HepG2 (cell line): ENCODE results near the gene DIAPH1. TPM values are rescaled to one million over a fixed set of nuclear protein-coding genes. Genes with fewer than 3 reads are reported as not detected.
A peak's percentile ranks its signal among the peaks of the same experiment; 100 is the strongest.

ENCODE experiments used
- AGO2 ChIP-seq: fragments of 200-400 bp; formaldehyde crosslinking; optimal IDR thresholded peaks from 2 replicates; pipeline ENCODE3; 2017; ENCODE audit warnings: mild to moderate bottlenecking, low read depth, low read length, moderate library complexity
- AKAP8 ChIP-seq: sonication (generic); formaldehyde crosslinking; IDR thresholded peaks from 2 replicates; pipeline ENCODE4 v1.5.1; 2020; ENCODE audit warnings: mild to moderate bottlenecking, missing genetic modification reagents
- BHLHE40 ChIP-seq: IDR thresholded peaks from 2 replicates; pipeline ENCODE4 v1.6.1; 2011; ENCODE audit warnings: low read length, improper control_type of control experiment
- FOXC1 ChIP-seq: sonication (generic); formaldehyde crosslinking; IDR thresholded peaks from 2 replicates; pipeline ENCODE4 v1.8.0; 2022; ENCODE audit warnings: mild to moderate bottlenecking, missing genetic modification reagents, borderline replicate concordance
- KDM4B ChIP-seq: sonication (generic); formaldehyde crosslinking; IDR thresholded peaks from 2 replicates; pipeline ENCODE4 v1.4.0; 2020; ENCODE audit warnings: missing genetic modification reagents
- MAFK ChIP-seq, 2 experiments: IDR thresholded peaks in 1 of 2; conservative IDR thresholded peaks in 1 of 2; 2 replicates each; pipeline ENCODE4 v1.6.1; 2011; ENCODE audit warnings: improper control_type of control experiment in 2 of 2, low read length in 2 of 2
- MED8 ChIP-seq: sonication (generic); formaldehyde crosslinking; IDR thresholded peaks from 2 replicates; pipeline ENCODE4 v1.8.1; 2023; ENCODE audit warnings: mild to moderate bottlenecking, missing genetic modification reagents; ENCODE audit not compliant: insufficient replicate concordance
- MXI1 ChIP-seq: IDR thresholded peaks from 3 replicates; pipeline ENCODE4 v1.6.1; 2012; ENCODE audit warnings: low read depth, low read length, inconsistent platforms, borderline replicate concordance
- NR2C2 ChIP-seq: sonication (generic); formaldehyde crosslinking; IDR thresholded peaks from 2 replicates; pipeline ENCODE4 v1.4.0; 2020; ENCODE audit warnings: missing genetic modification reagents, mild to moderate bottlenecking, moderate library complexity, borderline replicate concordance
- SKI ChIP-seq: fragments of 450-650 bp; IDR thresholded peaks from one replicate; pipeline ENCODE4 v1.6.1; 2018; ENCODE audit warnings: mild to moderate bottlenecking; ENCODE audit not compliant: partially characterized antibody
- SMC3 ChIP-seq: IDR thresholded peaks from 2 replicates; pipeline ENCODE4 v1.6.1; 2011; ENCODE audit warnings: low read length, improper control_type of control experiment
- TMF1 ChIP-seq: sonication (generic); formaldehyde crosslinking; IDR thresholded peaks from 2 replicates; pipeline ENCODE4 v1.8.1; 2022; ENCODE audit warnings: low read depth, missing genetic modification reagents
- U2AF2 ChIP-seq: fragments of 200-400 bp; formaldehyde crosslinking; IDR thresholded peaks from 2 replicates; pipeline ENCODE4 v1.6.1; 2017; ENCODE audit warnings: low read depth, mild to moderate bottlenecking, low read length
- ZNF24 ChIP-seq: fragments of 450-650 bp; IDR thresholded peaks from 2 replicates; pipeline ENCODE4 v1.6.1; 2017; ENCODE audit warnings: antibody characterized with exemption, mild to moderate bottlenecking
- ZNF768 ChIP-seq: sonication (generic); formaldehyde crosslinking; IDR thresholded peaks from 2 replicates; pipeline ENCODE4 v1.4.0; 2020; ENCODE audit warnings: missing genetic modification reagents
- ZNF83 ChIP-seq: sonication (generic); formaldehyde crosslinking; IDR thresholded peaks from 2 replicates; pipeline ENCODE4 v1.4.0; 2020; ENCODE audit warnings: missing genetic modification reagents, mild to moderate bottlenecking, borderline replicate concordance
- polyA plus RNA-seq, 8 experiments: library from polyadenylated mRNA; depleted of rRNA in 3 of 8; stranded (reverse) in 7 of 8; unstranded in 1 of 8; fragments of >200 nt; fragmentation: Illumina TruSeq in 4 of 8; extraction: Trizol in 4 of 8; gene quantifications; 2 replicates each; pipeline versions ENCODE4 v1.2.1 to v1.2.3, GENCODE V29; 2011 to 2016; ENCODE audit warnings: low read depth in 4 of 8, missing spikeins in 1 of 8, mixed read lengths in 1 of 8; ENCODE audit not compliant: insufficient read depth in 1 of 8
- total RNA-seq, 5 experiments: library from RNA; depleted of rRNA; stranded (reverse); fragments of >200 nt; fragmentation: Illumina TruSeq; extraction: Trizol; gene quantifications; 2 replicates each; pipeline ENCODE4 v1.2.3, GENCODE V29; 2016; ENCODE audit warnings: low read depth in 1 of 5
- TF ChIP-seq, protein P1 (sequence below): sonication (generic); formaldehyde crosslinking; IDR thresholded peaks from 2 replicates; pipeline ENCODE4 v1.4.0; 2020; ENCODE audit warnings: missing genetic modification reagents, mild to moderate bottlenecking, borderline replicate concordance
- TF ChIP-seq, protein P2 (sequence below): sonication (generic); formaldehyde crosslinking; IDR thresholded peaks from 2 replicates; pipeline ENCODE4 v1.8.0; 2022; ENCODE audit warnings: mild to moderate bottlenecking, missing genetic modification reagents; ENCODE audit not compliant: insufficient replicate concordance
- TF ChIP-seq, protein P3 (sequence below): sonication (generic); formaldehyde crosslinking; conservative IDR thresholded peaks from 2 replicates; pipeline ENCODE4 v1.4.0; 2020; ENCODE audit warnings: missing genetic modification reagents
- TF ChIP-seq, protein P4 (sequence below): sonication (generic); formaldehyde crosslinking; IDR thresholded peaks from 2 replicates; pipeline ENCODE4 v1.5.1; 2020; ENCODE audit warnings: mild to moderate bottlenecking, moderate library complexity, missing genetic modification reagents

DIAPH1 gene
- total and polyA plus RNA-seq, 2 of the 13 experiments (the other 11 are each of a cell fraction or from before 2014, with no cell fraction given), result 25.1 to 33.9 TPM

- 0 out of 2 replicates have a peak, but pooled peaks have one; percentile 26 for TF ChIP-seq FOXC1 (CRISPR knock-in tag)
- TF ChIP-seq MED8 (CRISPR knock-in tag), result peak; percentile 34
- TF ChIP-seq, protein P1, sequence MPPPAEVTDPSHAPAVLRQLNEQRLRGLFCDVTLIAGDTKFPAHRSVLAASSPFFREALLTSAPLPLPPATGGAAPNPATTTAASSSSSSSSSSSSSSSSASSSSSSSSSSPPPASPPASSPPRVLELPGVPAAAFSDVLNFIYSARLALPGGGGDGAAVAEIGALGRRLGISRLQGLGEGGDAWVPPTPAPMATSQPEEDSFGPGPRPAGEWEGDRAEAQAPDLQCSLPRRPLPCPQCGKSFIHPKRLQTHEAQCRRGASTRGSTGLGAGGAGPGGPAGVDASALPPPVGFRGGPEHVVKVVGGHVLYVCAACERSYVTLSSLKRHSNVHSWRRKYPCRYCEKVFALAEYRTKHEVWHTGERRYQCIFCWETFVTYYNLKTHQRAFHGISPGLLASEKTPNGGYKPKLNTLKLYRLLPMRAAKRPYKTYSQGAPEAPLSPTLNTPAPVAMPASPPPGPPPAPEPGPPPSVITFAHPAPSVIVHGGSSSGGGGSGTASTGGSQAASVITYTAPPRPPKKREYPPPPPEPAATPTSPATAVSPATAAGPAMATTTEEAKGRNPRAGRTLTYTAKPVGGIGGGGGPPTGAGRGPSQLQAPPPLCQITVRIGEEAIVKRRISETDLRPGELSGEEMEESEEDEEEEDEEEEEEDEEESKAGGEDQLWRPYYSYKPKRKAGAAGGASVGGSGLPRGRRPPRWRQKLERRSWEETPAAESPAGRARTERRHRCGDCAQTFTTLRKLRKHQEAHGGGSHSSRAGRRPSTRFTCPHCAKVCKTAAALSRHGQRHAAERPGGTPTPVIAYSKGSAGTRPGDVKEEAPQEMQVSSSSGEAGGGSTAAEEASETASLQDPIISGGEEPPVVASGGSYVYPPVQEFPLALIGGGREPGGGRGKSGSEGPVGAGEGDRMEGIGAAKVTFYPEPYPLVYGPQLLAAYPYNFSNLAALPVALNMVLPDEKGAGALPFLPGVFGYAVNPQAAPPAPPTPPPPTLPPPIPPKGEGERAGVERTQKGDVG, result no peak
- TF ChIP-seq, protein P2, sequence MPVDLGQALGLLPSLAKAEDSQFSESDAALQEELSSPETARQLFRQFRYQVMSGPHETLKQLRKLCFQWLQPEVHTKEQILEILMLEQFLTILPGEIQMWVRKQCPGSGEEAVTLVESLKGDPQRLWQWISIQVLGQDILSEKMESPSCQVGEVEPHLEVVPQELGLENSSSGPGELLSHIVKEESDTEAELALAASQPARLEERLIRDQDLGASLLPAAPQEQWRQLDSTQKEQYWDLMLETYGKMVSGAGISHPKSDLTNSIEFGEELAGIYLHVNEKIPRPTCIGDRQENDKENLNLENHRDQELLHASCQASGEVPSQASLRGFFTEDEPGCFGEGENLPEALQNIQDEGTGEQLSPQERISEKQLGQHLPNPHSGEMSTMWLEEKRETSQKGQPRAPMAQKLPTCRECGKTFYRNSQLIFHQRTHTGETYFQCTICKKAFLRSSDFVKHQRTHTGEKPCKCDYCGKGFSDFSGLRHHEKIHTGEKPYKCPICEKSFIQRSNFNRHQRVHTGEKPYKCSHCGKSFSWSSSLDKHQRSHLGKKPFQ (CRISPR knock-in tag), result peak; percentile 46
- TF ChIP-seq, protein P3, sequence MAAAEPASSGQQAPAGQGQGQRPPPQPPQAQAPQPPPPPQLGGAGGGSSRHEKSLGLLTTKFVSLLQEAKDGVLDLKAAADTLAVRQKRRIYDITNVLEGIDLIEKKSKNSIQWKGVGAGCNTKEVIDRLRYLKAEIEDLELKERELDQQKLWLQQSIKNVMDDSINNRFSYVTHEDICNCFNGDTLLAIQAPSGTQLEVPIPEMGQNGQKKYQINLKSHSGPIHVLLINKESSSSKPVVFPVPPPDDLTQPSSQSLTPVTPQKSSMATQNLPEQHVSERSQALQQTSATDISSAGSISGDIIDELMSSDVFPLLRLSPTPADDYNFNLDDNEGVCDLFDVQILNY (CRISPR knock-in tag), result 0 out of 2 replicates have a peak, but pooled peaks have one; percentile 47
- TF ChIP-seq SMC3, result peak; percentile 73; the same call in 1 of the 2 replicates
- TF ChIP-seq KDM4B (CRISPR knock-in tag), result peak; percentile 93; the same call in 1 of the 2 replicates
- TF ChIP-seq BHLHE40, result peak; percentile 92
- TF ChIP-seq, protein P4, sequence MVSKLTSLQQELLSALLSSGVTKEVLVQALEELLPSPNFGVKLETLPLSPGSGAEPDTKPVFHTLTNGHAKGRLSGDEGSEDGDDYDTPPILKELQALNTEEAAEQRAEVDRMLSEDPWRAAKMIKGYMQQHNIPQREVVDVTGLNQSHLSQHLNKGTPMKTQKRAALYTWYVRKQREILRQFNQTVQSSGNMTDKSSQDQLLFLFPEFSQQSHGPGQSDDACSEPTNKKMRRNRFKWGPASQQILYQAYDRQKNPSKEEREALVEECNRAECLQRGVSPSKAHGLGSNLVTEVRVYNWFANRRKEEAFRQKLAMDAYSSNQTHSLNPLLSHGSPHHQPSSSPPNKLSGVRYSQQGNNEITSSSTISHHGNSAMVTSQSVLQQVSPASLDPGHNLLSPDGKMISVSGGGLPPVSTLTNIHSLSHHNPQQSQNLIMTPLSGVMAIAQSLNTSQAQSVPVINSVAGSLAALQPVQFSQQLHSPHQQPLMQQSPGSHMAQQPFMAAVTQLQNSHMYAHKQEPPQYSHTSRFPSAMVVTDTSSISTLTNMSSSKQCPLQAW (CRISPR knock-in tag), result peak; percentile 76; the same call in 1 of the 2 replicates
- TF ChIP-seq AKAP8, result 0 out of 2 replicates have a peak, but pooled peaks have one; percentile 21
- TF ChIP-seq ZNF83, result no peak
- no peak; the same call in 1 of the 2 replicates for TF ChIP-seq ZNF768 (CRISPR knock-in tag)
- peak; percentile 66; the same call in 1 of the 2 replicates for TF ChIP-seq NR2C2
- TF ChIP-seq AGO2, result peak; percentile 84
- no peak for TF ChIP-seq MAFK (conservative IDR thresholded peaks at IDR 0.05 in 1 of 2, IDR thresholded peaks at IDR 0.05 in 1 of 2; ENCODE audit: low read length in 2 of 2)
- TF ChIP-seq ZNF24, result peak; percentile 50; the same call in 1 of the 2 replicates
- TF ChIP-seq U2AF2, result no peak
- TF ChIP-seq TMF1 (CRISPR knock-in tag), result 0 out of 2 replicates have a peak, but pooled peaks have one; percentile 33
- TF ChIP-seq MXI1, result peak; percentile 99
- TF ChIP-seq SKI, result peak; percentile 85
These were observed at the start of gene DIAPH1 (continued) for GRCh38 chr5:141618804-141619554.
